Ishikawa (cell line): Measurements from ENCODE around the gene SHQ1.

Experiments
- CEBPB ChIP-seq: IDR thresholded peaks from 2 replicates; pipeline ENCODE4 v1.6.1; 2012
- CREB1 ChIP-seq: IDR thresholded peaks from 2 replicates; pipeline ENCODE4 v1.6.1; 2012; ENCODE audit warnings: low read depth
- EGR1 ChIP-seq: IDR thresholded peaks from 2 replicates; pipeline ENCODE4 v1.6.1; 2012
- EP300 ChIP-seq: IDR thresholded peaks from 2 replicates; pipeline ENCODE4 v1.6.1; 2012; ENCODE audit warnings: borderline replicate concordance
- FOXM1 ChIP-seq: IDR thresholded peaks from 2 replicates; pipeline ENCODE4 v1.6.1; 2012; ENCODE audit warnings: low read depth, borderline replicate concordance
- MAX ChIP-seq: IDR thresholded peaks from 2 replicates; pipeline ENCODE4 v1.6.1; 2012
- NFIC ChIP-seq: IDR thresholded peaks from 2 replicates; pipeline ENCODE4 v1.6.1; 2012
- RAD21 ChIP-seq: IDR thresholded peaks from 2 replicates; pipeline ENCODE4 v1.6.1; 2012; ENCODE audit warnings: low read depth
- REST ChIP-seq: IDR thresholded peaks from 2 replicates; pipeline ENCODE4 v1.6.1; 2012; ENCODE audit warnings: low read depth, mild to moderate bottlenecking
- TAF1 ChIP-seq: IDR thresholded peaks from 2 replicates; pipeline ENCODE4 v1.6.1; 2012; ENCODE audit warnings: low read depth, mild to moderate bottlenecking
- TCF12 ChIP-seq: IDR thresholded peaks from 2 replicates; pipeline ENCODE4 v1.6.1; 2012; ENCODE audit warnings: low read depth
- TEAD4 ChIP-seq: IDR thresholded peaks from 2 replicates; pipeline ENCODE4 v1.6.1; 2012
- YY1 ChIP-seq: IDR thresholded peaks from 2 replicates; pipeline ENCODE4 v1.6.1; 2012; ENCODE audit warnings: low read depth
- ZBTB7A ChIP-seq: IDR thresholded peaks from 2 replicates; pipeline ENCODE4 v1.6.1; 2012; ENCODE audit warnings: low read depth
- TF ChIP-seq, protein P1 (sequence below): IDR thresholded peaks from 2 replicates; pipeline ENCODE4 v1.6.1; 2012

The SHQ1 gene

GRCh38 chr3:72836923-72837322 lies 11.3 kb downstream of the SHQ1 start:
- TF ChIP-seq ZBTB7A (no peak), YY1 (no peak), TAF1 (no peak), REST (no peak), TCF12 (no peak), EP300 (no peak), NFIC (no peak), CREB1 (no peak), FOXM1 (no peak), CEBPB (no peak), RAD21 (no peak), TEAD4 (no peak), MAX (no peak), EGR1 (no peak)
- TF ChIP-seq, protein P1, sequence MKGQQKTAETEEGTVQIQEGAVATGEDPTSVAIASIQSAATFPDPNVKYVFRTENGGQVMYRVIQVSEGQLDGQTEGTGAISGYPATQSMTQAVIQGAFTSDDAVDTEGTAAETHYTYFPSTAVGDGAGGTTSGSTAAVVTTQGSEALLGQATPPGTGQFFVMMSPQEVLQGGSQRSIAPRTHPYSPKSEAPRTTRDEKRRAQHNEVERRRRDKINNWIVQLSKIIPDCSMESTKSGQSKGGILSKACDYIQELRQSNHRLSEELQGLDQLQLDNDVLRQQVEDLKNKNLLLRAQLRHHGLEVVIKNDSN, result no peak

DNA sequence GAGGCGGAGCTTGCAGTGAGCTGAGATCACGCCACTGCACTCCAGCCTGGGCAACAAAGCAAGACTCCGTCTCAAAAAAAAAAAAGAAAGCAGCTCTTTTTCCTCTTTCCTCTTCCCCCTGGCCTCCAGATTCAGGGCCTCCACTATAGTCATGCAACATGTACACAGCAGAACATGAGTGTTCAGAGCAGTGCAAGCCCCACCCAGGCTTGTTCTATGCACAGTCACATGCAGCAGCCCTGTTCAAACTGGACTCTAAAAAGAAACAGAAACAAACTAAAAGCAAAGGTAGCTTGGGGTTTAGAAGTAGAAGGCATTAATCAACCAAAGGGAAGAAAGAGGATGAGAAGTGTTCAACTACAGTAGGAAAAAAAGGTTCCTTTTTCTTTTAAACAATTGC lies 11.8 kb downstream of the SHQ1 start:
- no peak for TF ChIP-seq NFIC
- no peak for TF ChIP-seq TAF1
- no peak for TF ChIP-seq MAX
- TF ChIP-seq YY1, result no peak
- TF ChIP-seq FOXM1, result no peak
- TF ChIP-seq, protein P1, result no peak
- no peak for TF ChIP-seq CEBPB
- TF ChIP-seq EGR1, result no peak
- no peak for TF ChIP-seq ZBTB7A
- TF ChIP-seq EP300, result no peak
- no peak for TF ChIP-seq CREB1
- no peak for TF ChIP-seq RAD21
- TF ChIP-seq TEAD4, result no peak

GRCh38 chr3:72830452-72831223 lies 17.6 kb downstream of the SHQ1 start:
- TF ChIP-seq, protein P1, result no peak
- TF ChIP-seq RAD21, result no peak

GRCh38 chr3:72829701-72830100 lies 18.5 kb downstream of the SHQ1 start:
- TF ChIP-seq YY1 (no peak), TCF12 (no peak), EGR1 (no peak), MAX (no peak), TEAD4 (no peak), CREB1 (no peak), FOXM1 (no peak), RAD21 (no peak), TAF1 (no peak), NFIC (no peak), REST (no peak), EP300 (no peak)
- TF ChIP-seq, protein P1, result no peak
